HEK293T (cell line): ENCODE data around the gene MT3.

ENCODE experiments used
- ARNT ChIP-seq: fragments of 450-650 bp; IDR thresholded peaks from 2 replicates; pipeline ENCODE4 v1.6.1; 2017; ENCODE audit warnings: mild to moderate bottlenecking
- BHLHE40 ChIP-seq: fragments of 450-650 bp; IDR thresholded peaks from 2 replicates; pipeline ENCODE4 v1.6.1; 2016; ENCODE audit warnings: mild to moderate bottlenecking, moderate library complexity, borderline replicate concordance
- FOXA1 ChIP-seq: fragments of 450-650 bp; IDR thresholded peaks from 2 replicates; pipeline ENCODE4 v1.6.1; 2016; ENCODE audit warnings: mild to moderate bottlenecking
- FOXK2 ChIP-seq: fragments of 450-650 bp; IDR thresholded peaks from 2 replicates; pipeline ENCODE4 v1.6.1; 2016; ENCODE audit warnings: mild to moderate bottlenecking
- HDGF ChIP-seq: fragments of 450-650 bp; IDR thresholded peaks from 2 replicates; pipeline ENCODE4 v1.6.1; 2017; ENCODE audit warnings: antibody characterized with exemption, borderline replicate concordance
- LEF1 ChIP-seq: fragments of 450-650 bp; IDR thresholded peaks from 2 replicates; pipeline ENCODE4 v1.6.1; 2017; ENCODE audit warnings: mild to moderate bottlenecking, borderline replicate concordance
- NFRKB ChIP-seq: fragments of 450-650 bp; IDR thresholded peaks from 2 replicates; pipeline ENCODE4 v1.6.1; 2016; ENCODE audit warnings: mild to moderate bottlenecking, moderate library complexity
- SP1 ChIP-seq: fragments of 450-650 bp; IDR thresholded peaks from 2 replicates; pipeline ENCODE4 v1.6.1; 2017
- SUZ12 ChIP-seq: fragments of 450-650 bp; IDR thresholded peaks from 2 replicates; pipeline ENCODE4 v1.6.1; 2016; ENCODE audit warnings: mild to moderate bottlenecking
- TARDBP ChIP-seq: fragments of 450-650 bp; IDR thresholded peaks from 2 replicates; pipeline ENCODE4 v1.6.1; 2016

GRCh38 chr16:56554441-56554840, 34.9 kb upstream of the MT3 start:
- TF ChIP-seq FOXA1 (no peak), FOXK2 (no peak), NFRKB (no peak), ARNT (no peak), HDGF (no peak), LEF1 (no peak), BHLHE40 (no peak), SP1 (no peak), SUZ12 (no peak), TARDBP (no peak)
